Endothelial cell of umbilical vein (primary cell): ENCODE results near the gene DENND4C. TPM values are rescaled to one million over a fixed set of nuclear protein-coding genes. Genes with fewer than 3 reads are reported as not detected.

Experiments
- BruUV-seq: library from RNA; stranded (reverse); fragments of 400-500 nt; replicated peaks from 2 replicates; lab custom pipeline; 2021; lab: Mats Ljungman, UMichigan
- CTCF ChIA-PET: fragments of 300-600, 350-600 bp; sonication (Branson Sonifier 250); formaldehyde crosslinking; loops from one replicate; lab custom pipeline; 2021; ENCODE audit warnings: antibody characterized with exemption, inconsistent platforms; lab: Charles Lee
- POLR2A ChIA-PET: fragments of 300-600, 350-600 bp; sonication (Branson Sonifier 250); formaldehyde crosslinking; loops from one replicate; lab custom pipeline; 2021; ENCODE audit warnings: antibody characterized with exemption, inconsistent platforms; lab: Charles Lee
- DNase-seq: peaks from one replicate; pipeline ENCODE4 v3.0.0-alpha.2; 2011; ENCODE audit warnings: low read depth, low spot score
- FAIRE-seq: peaks from 2 replicates; lab custom pipeline; 2011; peaks lifted over from hg19 to GRCh38; lab: Jason Lieb, UNC
- H2AFZ ChIP-seq: 2 replicates; pipeline ENCODE4 v1.6.0; 2012; ENCODE audit warnings: low read depth, low read length, control low read depth, inconsistent platforms
- H3K27ac ChIP-seq: 2 replicates; pipeline ENCODE4 v1.5.1; 2011; ENCODE audit warnings: low read depth, mild to moderate bottlenecking, control low read depth, low read length, moderate library complexity; ENCODE audit not compliant: insufficient read depth
- H3K27me3 ChIP-seq, 2 experiments: 2 replicates each; pipeline versions ENCODE4 v1.6.0 to v1.6.1; 2011; ENCODE audit warnings: low read length in 2 of 2, mixed read lengths in 1 of 2; ENCODE audit not compliant: control insufficient read depth in 2 of 2, insufficient read depth in 2 of 2
- H3K36me3 ChIP-seq, 2 experiments: 2 replicates in 1 of 2; 3 replicates in 1 of 2; pipeline ENCODE4 v1.5.1; 2011; ENCODE audit warnings: low read length in 2 of 2, mild to moderate bottlenecking in 1 of 2, moderate library complexity in 1 of 2; ENCODE audit not compliant: control insufficient read depth in 2 of 2, insufficient read depth in 2 of 2; ENCODE audit errors: extremely low read depth in 1 of 2
- H3K4me1 ChIP-seq: 3 replicates; pipeline ENCODE4 v1.5.1; 2011; ENCODE audit warnings: mild to moderate bottlenecking, low read length; ENCODE audit not compliant: control insufficient read depth, insufficient read depth; ENCODE audit errors: extremely low read depth
- H3K4me2 ChIP-seq: 2 replicates; pipeline ENCODE4 v1.6.1; 2011; ENCODE audit warnings: low read length, control low read depth, mixed read lengths; ENCODE audit not compliant: insufficient read depth
- H3K4me3 ChIP-seq, 3 experiments: fragments of 200-600 bp in 1 of 3; sonication (generic), shearing (Covaris generic) in 1 of 3; replicated peaks in 1 of 3; 2 replicates each; pipeline ENCODE4 v1.5.1; 2011 to 2016; ENCODE audit warnings: control low read depth in 3 of 3, low read length in 3 of 3, mild to moderate bottlenecking in 2 of 3, inconsistent platforms in 1 of 3, low read depth in 1 of 3, moderate library complexity in 1 of 3; ENCODE audit not compliant: insufficient read depth in 1 of 3
- H3K79me2 ChIP-seq: 2 replicates; pipeline ENCODE4 v1.6.0; 2012; ENCODE audit warnings: low read length, inconsistent platforms; ENCODE audit not compliant: control insufficient read depth, insufficient read depth
- H3K9ac ChIP-seq: replicated peaks from 2 replicates; pipeline ENCODE3; 2011; ENCODE audit warnings: low read length, control low read depth; ENCODE audit not compliant: insufficient read depth; ENCODE audit errors: extremely low read depth
- H3K9me1 ChIP-seq: replicated peaks from 3 replicates; pipeline ENCODE4 v1.6.0; 2011; ENCODE audit warnings: mild to moderate bottlenecking, low read length; ENCODE audit not compliant: control insufficient read depth, insufficient read depth; ENCODE audit errors: extremely low read depth
- H3K9me3 ChIP-seq: replicated peaks from 2 replicates; pipeline ENCODE4 v1.5.1; 2012; ENCODE audit warnings: low read length, inconsistent platforms; ENCODE audit not compliant: control insufficient read depth, insufficient read depth
- H4K20me1 ChIP-seq: replicated peaks from 2 replicates; pipeline ENCODE3; 2011; ENCODE audit warnings: mild to moderate bottlenecking, low read length; ENCODE audit not compliant: control insufficient read depth, insufficient read depth; ENCODE audit errors: extremely low read depth
- EZH2 ChIP-seq: IDR thresholded peaks from 2 replicates; pipeline ENCODE4 v1.6.1; 2012; ENCODE audit warnings: borderline replicate concordance, low read depth, mild to moderate bottlenecking, moderate library complexity, low read length, inconsistent platforms; ENCODE audit not compliant: severe bottlenecking
- FOS ChIP-seq: IDR thresholded peaks from 2 replicates; pipeline ENCODE4 v1.6.1; 2011; ENCODE audit warnings: mild to moderate bottlenecking, low read length, moderate library complexity, borderline replicate concordance; ENCODE audit not compliant: insufficient read depth
- GATA2 ChIP-seq: IDR thresholded peaks from 2 replicates; pipeline ENCODE4 v1.7.0; 2011; ENCODE audit warnings: low read depth, mild to moderate bottlenecking, moderate library complexity, mixed read lengths, low read length; ENCODE audit not compliant: insufficient read length, insufficient read depth
- JUN ChIP-seq: IDR thresholded peaks from 2 replicates; pipeline ENCODE4 v1.6.1; 2011; ENCODE audit warnings: borderline replicate concordance, low read depth; ENCODE audit not compliant: insufficient read length, insufficient read depth
- MYC ChIP-seq: IDR thresholded peaks from one replicate; pipeline ENCODE4 v1.6.1; 2011; ENCODE audit warnings: mild to moderate bottlenecking, low read depth, low read length
- POLR2A ChIP-seq: IDR thresholded peaks from 2 replicates; pipeline ENCODE4 v1.6.1; 2012; ENCODE audit warnings: low read depth, mild to moderate bottlenecking, control low read depth, low read length
- POLR2AphosphoS5 ChIP-seq: IDR thresholded peaks from 2 replicates; pipeline ENCODE4 v1.6.1; 2012; ENCODE audit warnings: low read depth, mild to moderate bottlenecking, control low read depth, low read length, moderate library complexity; ENCODE audit not compliant: insufficient read depth
- dilution Hi-C: fragments of 300-500 bp; cut with MboI; formaldehyde crosslinking; loops from one replicate; pipeline ENCODE4 v1.15.0; 2019; ENCODE audit warnings: low sequenced_read_pairs; ENCODE audit not compliant: extremely low pct_ligation_motif_present
- intact Hi-C: fragments of 100-400 bp; cut with micrococcal nuclease; formaldehyde crosslinking; loops from one replicate; pipeline ENCODE4 v1.10.0; 2022
- polyA plus RNA-seq, 4 experiments: library from polyadenylated mRNA; depleted of rRNA in 3 of 4; stranded (reverse) in 3 of 4; unstranded in 1 of 4; fragments of >200 nt; gene quantifications; 2 replicates each; pipeline versions ENCODE4 v1.2.1 to v1.2.3, GENCODE V29; 2011 to 2012; ENCODE audit warnings: missing spikeins in 1 of 4
- total RNA-seq: library from RNA; stranded (reverse); gene quantifications from 2 replicates; pipeline ENCODE4 v1.2.3, GENCODE V29; 2021
- TF ChIP-seq, protein P1 (sequence below), 2 donors: IDR thresholded peaks; 1 replicate in 1 of 2; 2 replicates in 1 of 2; pipeline ENCODE4 v1.5.1; 2011; ENCODE audit warnings: low read length in 2 of 2, mild to moderate bottlenecking in 2 of 2, moderate library complexity in 2 of 2, control low read depth in 1 of 2, inconsistent platforms in 1 of 2, low read depth in 1 of 2; ENCODE audit not compliant: insufficient read depth in 1 of 2; ENCODE audit errors: extremely low read depth in 1 of 2
- TF ChIP-seq, protein P2 (sequence below): IDR thresholded peaks from 2 replicates; pipeline ENCODE4 v1.6.1; 2011; ENCODE audit not compliant: insufficient read depth, insufficient read length

DENND4C gene
- total and polyA plus RNA-seq, 2 donors (not counting 3 experiments of a cell fraction or from before 2014, with no cell fraction given): 9.6 to 36.8 TPM

DNA sequence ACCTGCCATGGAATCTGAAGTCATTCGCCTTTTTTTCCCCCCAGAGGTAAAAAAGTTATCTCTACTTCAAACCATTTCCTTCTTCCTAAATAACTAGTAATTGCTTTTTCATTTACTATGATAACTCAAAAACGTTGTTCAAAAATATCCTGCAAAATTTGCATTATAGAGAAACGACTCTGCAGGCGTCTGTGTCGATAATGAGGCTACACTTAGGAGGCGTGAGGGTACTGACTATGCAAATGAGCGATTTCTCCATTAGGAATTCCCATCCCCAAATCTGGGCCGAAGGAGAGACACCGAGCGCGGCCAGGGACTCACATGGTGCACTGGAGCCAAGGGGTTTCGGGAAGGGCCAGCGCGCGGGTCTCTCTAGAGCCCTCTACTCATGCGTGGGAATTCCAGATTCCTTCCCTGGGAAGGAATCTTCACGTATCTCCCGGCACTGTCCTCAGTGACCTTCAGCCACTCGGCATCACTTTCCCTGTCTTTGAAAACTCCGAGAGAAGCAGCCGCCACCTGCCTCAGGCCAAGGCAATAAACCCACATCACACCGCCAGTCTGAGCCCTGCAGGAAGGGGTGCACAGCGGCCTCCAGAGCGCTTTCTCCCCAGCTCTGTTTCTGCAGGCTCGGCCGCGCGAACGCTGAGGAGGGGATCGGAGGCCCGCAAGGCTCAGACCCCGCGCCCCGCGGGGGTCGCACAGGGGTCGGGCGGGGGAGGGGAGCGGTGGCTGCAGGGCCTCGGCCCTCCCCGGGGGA, 718 bp upstream of the DENND4C start:
- no peaks in the 10 kb centered on the region for H3K36me3 ChIP-seq
- H3K27ac ChIP-seq: no peak overlapping the region
- peak overlapping the region; percentile 94 for H2AFZ ChIP-seq
- intact Hi-C loops (loop anchor here (1.0 to 5.0 kb wide), 8 partner anchors 37 to 228 kb away; partner anchors contain the start of genes HAUS6, PLIN2, RPS6 and RRAGA), dilution Hi-C loops (no loop called here)
- BruUV-seq: no TSS peak
- H3K79me2 ChIP-seq: peaks cover 38% of the 10 kb centered on the region
- peak overlapping the region; percentile 33 to 65 (median 46) for H3K4me3 ChIP-seq
- ChIA-PET CTCF (interaction anchor here (0.6 to 3.8 kb wide), 7 partner anchors 20 to 235 kb away, joined by 3 to 20 read pairs (median 4); no protein-coding TSS in a partner anchor), POLR2A (interaction anchor here (0.7 to 1.2 kb wide), 4 partner anchors 35 to 181 kb away, joined by 3 to 7 read pairs (median 6); no protein-coding TSS in a partner anchor)
- peak overlapping the region; percentile 25 for H3K9ac ChIP-seq
- peaks cover 19% of the 10 kb centered on the region for H3K4me1 ChIP-seq
- H4K20me1 ChIP-seq: no peaks in the 10 kb centered on the region
- no peak for FAIRE-seq
- no peaks in the 10 kb centered on the region for H3K9me1 ChIP-seq
- peak; percentile 72 for DNase-seq
- TF ChIP-seq POLR2AphosphoS5 (no peak), POLR2A (no peak), MYC (no peak), FOS (no peak), EZH2 (no peak), JUN (no peak), GATA2 (no peak)
- TF ChIP-seq, protein P1, sequence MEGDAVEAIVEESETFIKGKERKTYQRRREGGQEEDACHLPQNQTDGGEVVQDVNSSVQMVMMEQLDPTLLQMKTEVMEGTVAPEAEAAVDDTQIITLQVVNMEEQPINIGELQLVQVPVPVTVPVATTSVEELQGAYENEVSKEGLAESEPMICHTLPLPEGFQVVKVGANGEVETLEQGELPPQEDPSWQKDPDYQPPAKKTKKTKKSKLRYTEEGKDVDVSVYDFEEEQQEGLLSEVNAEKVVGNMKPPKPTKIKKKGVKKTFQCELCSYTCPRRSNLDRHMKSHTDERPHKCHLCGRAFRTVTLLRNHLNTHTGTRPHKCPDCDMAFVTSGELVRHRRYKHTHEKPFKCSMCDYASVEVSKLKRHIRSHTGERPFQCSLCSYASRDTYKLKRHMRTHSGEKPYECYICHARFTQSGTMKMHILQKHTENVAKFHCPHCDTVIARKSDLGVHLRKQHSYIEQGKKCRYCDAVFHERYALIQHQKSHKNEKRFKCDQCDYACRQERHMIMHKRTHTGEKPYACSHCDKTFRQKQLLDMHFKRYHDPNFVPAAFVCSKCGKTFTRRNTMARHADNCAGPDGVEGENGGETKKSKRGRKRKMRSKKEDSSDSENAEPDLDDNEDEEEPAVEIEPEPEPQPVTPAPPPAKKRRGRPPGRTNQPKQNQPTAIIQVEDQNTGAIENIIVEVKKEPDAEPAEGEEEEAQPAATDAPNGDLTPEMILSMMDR (IDR thresholded peaks at IDR 0.05; ENCODE audit: extremely low read depth in 1 of 2, insufficient read depth in 1 of 2, low read depth in 1 of 2, low read length in 2 of 2): no peak
- TF ChIP-seq, protein P2, sequence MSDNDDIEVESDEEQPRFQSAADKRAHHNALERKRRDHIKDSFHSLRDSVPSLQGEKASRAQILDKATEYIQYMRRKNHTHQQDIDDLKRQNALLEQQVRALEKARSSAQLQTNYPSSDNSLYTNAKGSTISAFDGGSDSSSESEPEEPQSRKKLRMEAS: no peak
- H3K9me3 ChIP-seq: no peaks in the 10 kb centered on the region
- H3K4me2 ChIP-seq: peak overlapping the region; percentile 70
- H3K27me3 ChIP-seq: no peaks in the 10 kb centered on the region
